Cardiac septum (tissue), 1 donor: Measurements from ENCODE around the gene RNF224. TPM values are rescaled to one million over a fixed set of nuclear protein-coding genes. Genes with fewer than 3 reads are reported as not detected.

Experiments used
- DNase-seq: peaks from one replicate; pipeline ENCODE4 v3.0.0-alpha.2; 2020; ENCODE audit warnings: low spot score
- intact Hi-C: fragments of 100-400 bp; cut with DNase I; formaldehyde crosslinking; loops from one replicate; pipeline ENCODE4 v1.14.0; 2022
- total RNA-seq: library from RNA; stranded (reverse); fragmentation: NEBNext Ultra II Directional; extraction: Animal tissue kit (Norgen Biotek cat#: 25700); gene quantifications from one replicate; pipeline ENCODE4 v1.2.1, GENCODE V29; 2021
- donor health status: DM: no; HTN: no; CAD: no.

Gene RNF224
- total RNA-seq, 1 donor from 2014 or later: not detected

GRCh38 chr9:137191245-137191644, 36.1 kb upstream of the RNF224 start:
- intact Hi-C loops: no loop called here

GRCh38 chr9:137191691-137192447, 35.4 kb upstream of the RNF224 start:
- intact Hi-C loops: no loop called here
- DNase-seq: no peak

More at GRCh38 chr9:137191245-137191644, 36.1 kb upstream of the RNF224 start:
- no peak for DNase-seq

- intact Hi-C loops: no loop called here
- no peak for DNase-seq
Observed at GRCh38 chr9:137192448-137192780, 34.9 kb upstream of the RNF224 start.

GRCh38 chr9:137192859-137193258, 34.4 kb upstream of the RNF224 start:
- intact Hi-C loops: no loop called here
- no peak for DNase-seq

GRCh38 chr9:137193771-137194170, 33.5 kb upstream of the RNF224 start:
- DNase-seq: no peak
- intact Hi-C loops: no loop called here

- DNase-seq: peak; percentile 83
- intact Hi-C loops: no loop called here
Observed at GRCh38 chr9:137194388-137194787, 32.9 kb upstream of the RNF224 start.

- intact Hi-C loops: no loop called here
Observed at GRCh38 chr9:137194909-137195308, 32.4 kb upstream of the RNF224 start.

GRCh38 chr9:137195525-137196220, 31.6 kb upstream of the RNF224 start:
- no peak for DNase-seq
- intact Hi-C loops: no loop called here

More at GRCh38 chr9:137194909-137195308, 32.4 kb upstream of the RNF224 start:
- no peak for DNase-seq

- intact Hi-C loops: no loop called here
Observed at GRCh38 chr9:137198051-137198901, 29.0 kb upstream of the RNF224 start.

GRCh38 chr9:137198902-137199283, 28.4 kb upstream of the RNF224 start:
- intact Hi-C loops: no loop called here
- no peak for DNase-seq

More at GRCh38 chr9:137198051-137198901, 29.0 kb upstream of the RNF224 start:
- DNase-seq: no peak

- intact Hi-C loops: loop anchor here (2.0 kb wide), 1 partner anchor 23 kb away; the partner anchor contains the start of gene RNF208
- no peak for DNase-seq
Observed at GRCh38 chr9:137199411-137200121, 27.7 kb upstream of the RNF224 start.

- intact Hi-C loops: loop anchor here (2.0 kb wide), 1 partner anchor 22 kb away; the partner anchor contains the start of gene RNF208
- peak; percentile 99 for DNase-seq
Observed at GRCh38 chr9:137200311-137201204, 26.7 kb upstream of the RNF224 start, which contains the start of gene TPRN. TPRN (minus strand) TSS chr9:137200741; CDS start chr9:137200711, 30 bp downstream.

GRCh38 chr9:137201205-137201868, 26.0 kb upstream of the RNF224 start:
- intact Hi-C loops: loop anchor here (2.0 kb wide), 1 partner anchor 21 kb away; the partner anchor contains the start of gene RNF208

GRCh38 chr9:137202966-137203365, 24.3 kb upstream of the RNF224 start:
- no peak for DNase-seq
- intact Hi-C loops: no loop called here

More at GRCh38 chr9:137201205-137201868, 26.0 kb upstream of the RNF224 start:
- DNase-seq: no peak

GRCh38 chr9:137204731-137205125, 22.6 kb upstream of the RNF224 start:
- no peak for DNase-seq
- intact Hi-C loops: loop anchor here (2.0 kb wide), 1 partner anchor 16 kb away; the partner anchor contains the start of genes ANAPC2 and SSNA1

GRCh38 chr9:137205126-137206069, 21.9 kb upstream of the RNF224 start, which contains the start of the genes NDOR1 and TMEM203:
NDOR1 (plus strand) TSS chr9:137205700; CDS start chr9:137205778, 78 bp downstream.
TMEM203 (minus strand) TSS chr9:137205648; CDS start chr9:137205414, 234 bp downstream.
- intact Hi-C loops: loop anchor here (2.0 kb wide), 1 partner anchor 17 kb away; the partner anchor contains the start of genes ANAPC2 and SSNA1
- DNase-seq: peak; percentile 97
